T-helper 9 cell (primary cell): ENCODE results near the gene CNN2.

Source experiments
- DNase-seq: peaks from one replicate; pipeline ENCODE4 v3.0.0-alpha.2; 2020
- total RNA-seq, 2 donors: gene quantifications; one replicate each; lab custom pipeline; 2026; lab: John Stamatoyannopoulos, UW

Gene CNN2
- 210 to 314 reads per million in 2 donors for total RNA-seq

GRCh38 chr19:1025960-1026782 is at the start of gene CNN2:
TSS of gene CNN2 (plus strand) at chr19:1026608. CDS start at chr19:1026662, 54 bp downstream.
- DNase-seq, result peak; percentile 55

- DNase-seq, result no peak
These were observed 49.3 kb upstream of the CNN2 start for GRCh38 chr19:977058-977464.

GRCh38 chr19:979318-979741 is 47.1 kb upstream of the CNN2 start:
- DNase-seq, result no peak

GRCh38 chr19:980133-980998 is 46.0 kb upstream of the CNN2 start:
- no peak for DNase-seq

GRCh38 chr19:982567-983170 is 43.7 kb upstream of the CNN2 start:
- peak; percentile 77 for DNase-seq

- DNase-seq, result peak; percentile 83
These were observed 42.0 kb upstream of the CNN2 start, which contains the start of gene WDR18 for GRCh38 chr19:984165-984967. TSS of gene WDR18 (plus strand) at chr19:984345. CDS start at chr19:984354, 9 bp downstream.

GRCh38 chr19:986083-986482 is 40.3 kb upstream of the CNN2 start:
- DNase-seq, result no peak

GRCh38 chr19:988081-988480 is 38.3 kb upstream of the CNN2 start:
- DNase-seq, result no peak

GRCh38 chr19:988510-988909 is 37.9 kb upstream of the CNN2 start:
- DNase-seq, result no peak

- DNase-seq, result no peak
These were observed 36.9 kb upstream of the CNN2 start for GRCh38 chr19:989381-990081.

- no peak for DNase-seq
These were observed 36.3 kb upstream of the CNN2 start for GRCh38 chr19:990119-990571.

- no peak for DNase-seq
These were observed 35.7 kb upstream of the CNN2 start for GRCh38 chr19:990746-991145.

GRCh38 chr19:991174-991931 is 35.1 kb upstream of the CNN2 start:
- peak; percentile 66 for DNase-seq

- DNase-seq, result no peak
These were observed 34.3 kb upstream of the CNN2 start for GRCh38 chr19:991932-992669.

GRCh38 chr19:992670-993055 is 33.7 kb upstream of the CNN2 start:
- no peak for DNase-seq

- DNase-seq, result no peak
These were observed 33.0 kb upstream of the CNN2 start for GRCh38 chr19:993361-993830.

- no peak for DNase-seq
These were observed 32.5 kb upstream of the CNN2 start for GRCh38 chr19:993831-994393.

GRCh38 chr19:994516-994915 is 31.9 kb upstream of the CNN2 start:
- DNase-seq, result no peak

GRCh38 chr19:995051-995827 is 31.2 kb upstream of the CNN2 start:
- no peak for DNase-seq
